C1 segment of cervical spinal cord (tissue), 14 donors: ENCODE measurements around the gene MARVELD3.

Experiments used
- DNase-seq, 14 donors: peaks; one replicate each; lab custom pipeline; 2025; lab: John Stamatoyannopoulos, UW

Gene MARVELD3

DNA sequence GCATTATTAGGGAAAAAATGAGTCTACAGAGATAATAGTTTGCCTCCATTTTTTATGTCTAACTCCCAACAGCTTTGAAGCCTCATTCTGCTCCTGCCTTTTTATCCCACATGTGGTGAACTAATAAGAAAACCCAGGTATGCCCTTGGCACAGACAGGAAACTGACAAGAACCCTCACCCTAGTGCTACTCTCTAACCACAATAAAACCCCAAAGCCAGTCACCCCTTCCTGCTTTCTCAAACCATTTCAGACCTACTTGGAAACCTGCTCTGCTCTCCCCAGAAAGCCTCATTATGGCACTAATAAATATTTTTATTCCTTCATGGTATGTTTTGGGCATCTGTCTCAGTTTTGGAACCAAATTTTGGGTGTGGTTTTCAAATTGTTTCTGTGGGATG is 3.9 kb upstream of the MARVELD3 start:
- no peak for DNase-seq

- no peak for DNase-seq
Measured at GRCh38 chr16:71623597-71623996, 2.4 kb upstream of the MARVELD3 start.

GRCh38 chr16:71625113-71625850 is 702 bp upstream of the MARVELD3 start:
- DNase-seq = no peak

- no peak for DNase-seq
Measured at GRCh38 chr16:71626858-71627213, 852 bp downstream of the MARVELD3 start.

- no peak for DNase-seq
Measured at GRCh38 chr16:71627731-71628181, 1.8 kb downstream of the MARVELD3 start.

DNA sequence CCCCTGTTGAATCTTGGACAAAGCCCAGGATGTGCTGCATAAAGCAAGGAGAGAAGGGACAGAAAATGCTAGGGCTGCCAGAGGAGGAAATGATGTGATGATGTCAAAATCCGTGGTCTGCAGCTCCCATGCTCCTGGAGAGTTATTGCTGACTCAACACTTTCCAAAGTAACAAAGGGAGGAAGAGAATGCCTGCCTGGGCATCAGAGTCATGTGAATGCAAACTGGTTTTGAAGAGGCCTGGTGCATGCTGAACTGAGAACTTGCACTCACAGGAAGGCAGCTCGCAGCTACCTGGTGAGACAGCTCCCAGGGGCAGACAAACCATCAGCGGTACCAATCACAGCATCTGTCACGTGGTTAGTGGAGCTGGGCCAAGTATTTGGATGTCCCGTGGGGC is 2.8 kb downstream of the MARVELD3 start:
- DNase-seq = peak in 1 of 14 donors; percentile 5

DNA sequence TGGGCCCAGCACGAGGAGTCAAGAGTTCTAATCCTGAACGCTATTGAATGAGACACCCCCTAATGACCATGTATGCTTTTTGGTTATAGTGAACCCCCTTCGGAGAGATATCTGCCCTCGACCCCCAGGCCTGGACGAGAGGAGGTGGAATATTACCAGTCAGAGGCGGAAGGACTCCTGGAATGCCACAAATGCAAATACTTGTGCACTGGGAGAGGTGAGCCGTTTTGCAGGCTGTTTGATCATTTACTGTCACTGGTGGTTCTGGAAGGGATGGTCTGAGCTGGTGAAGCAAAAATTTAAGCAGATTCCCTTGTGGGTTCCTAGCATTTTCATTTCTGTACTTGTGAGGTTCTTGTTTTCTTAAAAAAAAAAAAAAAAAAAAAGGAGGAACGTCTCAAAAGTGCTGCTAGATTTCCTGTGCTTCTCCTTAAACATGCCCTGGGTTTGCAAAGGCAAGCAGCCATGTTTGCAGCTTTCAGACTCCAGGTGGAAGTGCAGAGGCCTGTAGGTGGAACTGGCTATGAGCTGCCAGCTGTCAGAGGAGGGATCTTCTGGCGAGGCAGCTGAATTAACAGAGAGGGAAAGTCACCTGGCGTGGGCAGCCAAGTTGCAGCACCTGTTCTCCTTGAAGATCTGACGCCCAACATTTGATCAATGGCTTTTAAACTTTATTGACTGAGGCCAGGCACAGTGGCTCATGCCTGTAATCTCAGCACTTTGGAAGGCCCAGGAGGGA is 3.5 kb downstream of the MARVELD3 start:
- no peak for DNase-seq

DNA sequence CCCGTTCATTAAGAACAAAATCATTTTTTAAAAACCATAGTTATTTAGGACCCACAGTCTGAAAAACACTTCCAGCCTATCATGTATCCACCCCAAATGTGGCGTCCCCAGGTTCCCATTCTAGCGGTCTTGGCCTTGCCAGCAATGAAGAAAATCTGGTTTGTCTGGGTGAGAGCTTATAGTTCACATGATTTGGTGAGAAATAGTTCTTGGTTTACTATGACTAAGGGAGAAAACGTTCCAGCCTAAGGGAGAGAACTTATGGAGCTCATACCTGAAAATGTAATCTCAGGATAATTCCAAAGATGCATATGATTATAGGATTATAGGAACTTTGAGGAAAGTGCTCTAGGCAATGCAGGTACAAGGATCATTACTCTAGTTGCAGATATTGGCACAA is 4.8 kb downstream of the MARVELD3 start:
- DNase-seq = no peak

DNA sequence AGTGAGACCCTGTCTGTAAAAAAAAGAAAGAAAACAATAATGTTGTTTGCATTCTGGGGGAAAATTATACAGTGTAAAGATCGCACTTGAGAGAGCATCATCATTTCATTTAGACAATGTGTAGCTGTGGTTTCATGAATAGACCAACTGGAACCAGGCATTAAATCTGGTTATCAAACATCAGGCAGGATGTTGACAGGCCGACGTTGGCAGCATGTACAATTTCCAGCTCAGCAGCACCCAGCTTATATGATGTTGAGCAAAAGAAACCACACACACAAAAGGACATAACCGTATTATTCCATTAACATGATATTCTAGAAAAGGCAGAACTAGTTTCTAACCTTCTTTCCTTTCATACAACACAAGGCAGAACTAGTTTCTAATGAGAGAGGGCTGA is 5.8 kb downstream of the MARVELD3 start:
- no peak for DNase-seq

GRCh38 chr16:71635632-71636031 is 9.6 kb downstream of the MARVELD3 start:
- DNase-seq = no peak

DNA sequence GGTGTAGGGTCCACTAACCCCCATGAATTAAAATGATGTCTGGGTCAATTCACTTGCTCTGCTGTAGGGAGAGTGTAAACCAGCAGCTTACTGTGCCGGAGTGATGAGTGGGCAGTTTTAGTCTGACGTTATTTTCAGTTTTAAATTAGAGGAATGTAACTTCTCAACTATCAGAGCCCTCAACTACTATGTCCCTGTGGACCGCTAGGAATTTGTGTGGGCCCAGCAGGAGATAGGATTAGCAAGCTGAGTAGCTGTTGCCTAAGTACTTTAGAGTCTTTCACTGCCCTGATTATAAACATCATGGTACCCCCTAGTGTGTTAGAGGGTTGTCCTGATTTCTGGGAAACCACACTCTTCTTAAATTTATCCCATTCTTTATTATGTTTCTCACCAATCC is 11.4 kb downstream of the MARVELD3 start:
- no peak for DNase-seq

- no peak for DNase-seq
Measured at GRCh38 chr16:71645450-71645849, 19.5 kb downstream of the MARVELD3 start.

DNA sequence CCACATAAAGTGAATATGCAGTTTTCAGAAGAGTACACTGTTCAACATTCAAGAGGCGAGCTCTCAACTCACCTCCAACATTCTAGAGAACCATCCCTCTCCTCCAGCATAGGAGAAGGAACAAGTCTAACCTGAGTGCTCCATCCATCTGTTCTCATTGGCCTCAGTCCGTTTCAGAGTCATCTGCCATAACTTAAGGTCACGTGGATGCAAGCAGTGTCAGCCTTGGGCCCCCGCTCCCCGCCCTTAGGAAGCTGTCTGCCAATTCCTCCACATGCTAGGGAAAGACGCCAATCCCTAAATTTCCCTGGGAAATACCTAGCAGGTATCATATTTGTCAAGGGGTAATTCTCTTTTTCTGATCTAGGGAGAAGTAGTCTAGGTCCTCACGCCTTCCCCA is 21.4 kb downstream of the MARVELD3 start:
- no peak for DNase-seq

DNA sequence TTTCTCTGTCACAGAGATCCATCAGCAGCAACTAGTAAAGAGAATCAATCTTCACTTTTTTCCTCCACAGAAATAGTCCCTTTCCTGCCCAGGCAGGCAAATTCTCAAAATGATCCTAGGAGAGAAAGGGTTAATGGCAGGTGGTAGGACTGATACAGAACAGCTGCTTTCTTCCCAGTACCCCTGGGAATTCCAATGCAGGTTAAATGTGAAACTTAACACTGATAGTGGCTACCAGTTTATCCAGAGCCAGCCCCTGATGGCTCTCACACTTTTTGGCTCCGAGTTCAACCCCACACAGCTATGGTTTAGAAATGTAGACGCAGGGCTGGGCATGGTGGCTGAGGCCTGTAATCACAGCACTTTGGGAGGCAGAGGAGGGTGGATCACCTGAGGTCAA is 22.2 kb downstream of the MARVELD3 start:
- no peak for DNase-seq

- DNase-seq = no peak
Measured at GRCh38 chr16:71648921-71649320, 22.9 kb downstream of the MARVELD3 start.

DNA sequence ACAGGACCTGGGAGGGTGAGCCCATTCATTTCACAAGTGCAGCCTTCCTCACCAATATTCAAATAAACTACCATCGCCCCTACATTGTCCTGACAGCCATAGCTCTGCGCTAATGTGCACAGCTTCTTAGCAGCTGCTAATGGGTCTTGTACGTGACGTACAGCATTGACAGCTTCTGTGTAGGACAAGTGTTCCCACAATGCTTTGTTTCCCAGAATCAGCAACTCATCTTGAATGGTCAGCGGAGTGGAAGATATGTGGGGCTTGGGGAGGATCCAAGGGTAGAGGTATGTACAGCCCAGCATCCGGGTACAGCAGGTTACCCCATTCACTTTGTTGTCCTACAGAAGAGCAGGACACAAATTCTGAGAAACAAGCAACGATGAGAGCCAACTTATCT is 23.7 kb downstream of the MARVELD3 start:
- DNase-seq = no peak

GRCh38 chr16:71658771-71659170 is 32.8 kb downstream of the MARVELD3 start:
- peak in 1 of 14 donors; percentile 6 for DNase-seq

DNA sequence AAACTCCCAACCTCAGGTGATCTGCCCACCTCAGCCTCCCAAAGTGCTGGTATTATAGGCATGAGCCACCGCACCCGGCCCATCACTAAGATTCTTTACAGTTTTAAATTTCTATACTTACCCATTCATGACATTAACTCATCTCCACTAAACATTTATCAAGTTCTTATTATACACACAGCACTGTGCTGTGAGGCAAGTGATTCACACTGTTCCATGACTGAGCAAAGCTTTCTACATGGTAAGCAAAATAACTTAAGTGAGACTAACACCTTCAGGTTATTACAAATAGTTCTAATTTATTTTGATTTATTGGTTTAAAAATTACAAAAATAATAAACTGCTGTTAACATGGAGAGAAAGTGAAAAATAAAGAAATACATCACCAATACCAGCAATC is 33.5 kb downstream of the MARVELD3 start:
- no peak for DNase-seq

- DNase-seq = no peak
Measured at GRCh38 chr16:71666264-71666663, 40.3 kb downstream of the MARVELD3 start.

DNA sequence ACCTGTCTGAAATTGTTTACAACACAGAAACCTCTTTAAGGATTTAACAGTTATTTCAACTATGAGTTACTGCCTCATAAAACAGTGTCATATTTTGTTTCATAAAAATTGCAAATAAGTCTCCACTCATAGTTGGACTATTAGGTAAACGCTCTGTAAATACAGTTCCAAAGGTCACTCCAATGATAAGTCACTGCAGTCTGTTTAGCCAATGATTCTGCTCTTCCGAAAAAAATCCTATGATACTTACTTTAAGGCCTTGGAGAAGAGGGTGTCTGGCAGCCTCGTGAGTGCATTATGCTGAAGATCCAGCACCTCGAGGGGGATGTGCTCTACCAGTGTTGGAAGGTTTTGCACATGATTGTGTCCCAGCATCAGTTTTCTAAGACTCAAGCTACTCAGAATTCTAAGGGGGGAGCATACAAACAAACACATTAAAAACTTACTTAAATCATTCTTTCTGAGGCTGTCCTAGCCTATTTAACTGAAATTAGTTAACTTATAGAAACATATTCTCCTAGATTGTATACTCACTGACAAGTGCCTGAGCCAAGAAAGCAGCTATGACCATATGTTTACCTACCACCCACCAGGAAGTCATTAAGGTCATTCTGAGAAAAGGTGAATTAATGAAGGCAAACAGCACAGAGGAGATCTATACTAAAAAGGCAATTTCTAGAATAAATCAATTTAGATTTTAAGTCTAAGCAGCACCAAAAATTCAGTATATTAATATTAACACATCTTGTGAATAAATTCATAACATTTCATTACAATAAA is 41.1 kb downstream of the MARVELD3 start:
- no peak for DNase-seq

DNA sequence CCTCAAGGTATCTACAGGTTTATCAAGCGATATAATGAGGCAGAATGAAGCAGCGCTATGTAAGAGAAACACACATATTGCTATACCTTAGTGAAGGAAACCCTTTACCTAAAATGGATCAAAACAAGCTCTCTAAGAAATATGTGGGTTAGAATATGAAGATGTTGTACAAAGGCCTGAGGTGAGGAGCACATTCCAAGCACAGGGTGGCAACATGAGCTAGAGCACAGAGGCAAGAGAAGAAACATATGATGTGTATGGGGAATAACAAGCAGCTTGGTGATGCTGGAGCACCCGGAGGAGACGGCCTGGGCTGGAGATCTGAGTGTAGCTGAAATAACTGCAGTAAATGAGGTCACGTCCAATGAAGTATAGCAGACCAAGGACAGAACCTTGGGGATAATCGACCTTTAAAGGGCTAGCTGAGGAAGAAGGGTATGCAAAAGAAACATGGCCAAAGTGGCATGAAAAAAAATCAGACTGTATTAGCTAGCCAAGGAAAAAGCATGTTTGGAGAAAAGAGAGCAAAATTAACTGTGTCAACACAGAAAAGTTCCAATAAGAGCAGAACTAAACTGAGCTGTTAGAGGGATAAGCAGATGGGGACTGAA is 44.0 kb downstream of the MARVELD3 start:
- no peak for DNase-seq

DNA sequence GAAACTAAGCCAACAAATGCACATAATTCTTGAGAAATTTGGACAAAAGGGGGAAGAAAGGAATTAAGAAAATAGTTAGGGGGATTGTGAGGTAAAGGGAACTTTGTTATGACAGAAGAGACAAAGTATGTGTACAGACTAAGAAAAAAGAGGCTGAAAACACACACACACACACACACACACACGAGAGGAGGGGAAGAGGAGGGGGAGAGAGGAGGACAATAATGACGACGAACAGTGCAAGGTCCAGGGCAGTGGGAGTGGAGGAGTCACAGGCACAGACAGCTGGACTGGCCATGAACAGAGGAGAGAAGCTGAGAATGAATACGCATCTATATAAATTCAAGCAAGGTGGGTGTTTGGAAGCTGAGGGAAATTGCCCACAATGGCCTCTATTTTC is 44.6 kb downstream of the MARVELD3 start:
- DNase-seq = no peak
